ENCODE measurements around the gene ARRB1. TPM values are rescaled to one million over a fixed set of nuclear protein-coding genes. Genes with fewer than 3 reads are reported as not detected.

The ARRB1 gene
- total and polyA plus RNA-seq, 10 of the 15 experiments (the other 5 are each of a cell fraction or from before 2014, with no cell fraction given), result 0.39 to 12.9 (median 1.7) TPM

DNA sequence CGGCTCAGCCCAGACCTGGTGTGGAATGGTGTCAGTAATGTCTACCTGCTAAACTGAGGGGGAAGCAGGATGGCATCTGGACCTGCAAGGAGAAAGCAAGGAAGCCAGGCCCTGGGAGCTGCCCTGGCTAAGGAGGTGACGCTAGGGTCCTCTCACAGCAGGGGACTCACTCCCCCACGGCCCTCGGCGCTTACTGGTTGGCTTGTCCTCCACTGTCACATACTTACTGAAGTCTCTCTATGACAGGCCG is 62.0 kb downstream of the ARRB1 start:
- ATAC-seq (no peak), DNase-seq (ENCODE audit: low read depth, low spot score) (no peak), FAIRE-seq (no peak)
- no peak overlapping the region for H3K27ac ChIP-seq (ENCODE audit: control insufficient read depth, insufficient read depth)
- H3K36me3 ChIP-seq (ENCODE audit: control insufficient read depth in 2 of 2, insufficient read depth in 2 of 2, low read length in 1 of 2), result no peaks in the 10 kb centered on the region; a peak in 1 of 4 replicates
- ChIA-PET RAD21 (ENCODE audit: unreplicated experiment) (no interaction called here), SMC1A (ENCODE audit: uncharacterized antibody, unreplicated experiment) (no interaction called here), POLR2A (interaction anchor here (0.6 kb wide), 1 partner anchor 7 kb away, joined by 3 read pairs; no protein-coding TSS in a partner anchor), CTCF (interaction anchor here (0.8 to 2.8 kb wide), 2 partner anchors 9 to 98 kb away, joined by 3 to 12 read pairs; no protein-coding TSS in a partner anchor)
- no peak overlapping the region for H3K4me3 ChIP-seq
- no peaks in the 10 kb centered on the region for H3K4me1 ChIP-seq (ENCODE audit: control insufficient read depth, insufficient read depth, low read length)
- H3K4me2 ChIP-seq (ENCODE audit: control insufficient read depth, insufficient read depth), result no peak overlapping the region
- WGBS (ENCODE audit: insufficient coverage, insufficient replicate concordance, low lambda C conversion rate, missing lambda C conversion rate), result 39% methylated on average over 6 of the region's 6 CpGs
- intact Hi-C loops (cut with micrococcal nuclease; ENCODE audit: unreplicated experiment) (no loop called here), in situ Hi-C loops (cut with MboI) (no loop called here)
- no peak overlapping the region for H3K9ac ChIP-seq (ENCODE audit: control insufficient read depth, insufficient read depth, low read length)
- H2AFZ ChIP-seq (ENCODE audit: control insufficient read depth, low read depth, low read length), result no peak overlapping the region
- H3K9me3 ChIP-seq (replicated peaks; ENCODE audit: control insufficient read depth, insufficient read depth, low read length), result no peaks in the 10 kb centered on the region
- TF ChIP-seq, protein P1, sequence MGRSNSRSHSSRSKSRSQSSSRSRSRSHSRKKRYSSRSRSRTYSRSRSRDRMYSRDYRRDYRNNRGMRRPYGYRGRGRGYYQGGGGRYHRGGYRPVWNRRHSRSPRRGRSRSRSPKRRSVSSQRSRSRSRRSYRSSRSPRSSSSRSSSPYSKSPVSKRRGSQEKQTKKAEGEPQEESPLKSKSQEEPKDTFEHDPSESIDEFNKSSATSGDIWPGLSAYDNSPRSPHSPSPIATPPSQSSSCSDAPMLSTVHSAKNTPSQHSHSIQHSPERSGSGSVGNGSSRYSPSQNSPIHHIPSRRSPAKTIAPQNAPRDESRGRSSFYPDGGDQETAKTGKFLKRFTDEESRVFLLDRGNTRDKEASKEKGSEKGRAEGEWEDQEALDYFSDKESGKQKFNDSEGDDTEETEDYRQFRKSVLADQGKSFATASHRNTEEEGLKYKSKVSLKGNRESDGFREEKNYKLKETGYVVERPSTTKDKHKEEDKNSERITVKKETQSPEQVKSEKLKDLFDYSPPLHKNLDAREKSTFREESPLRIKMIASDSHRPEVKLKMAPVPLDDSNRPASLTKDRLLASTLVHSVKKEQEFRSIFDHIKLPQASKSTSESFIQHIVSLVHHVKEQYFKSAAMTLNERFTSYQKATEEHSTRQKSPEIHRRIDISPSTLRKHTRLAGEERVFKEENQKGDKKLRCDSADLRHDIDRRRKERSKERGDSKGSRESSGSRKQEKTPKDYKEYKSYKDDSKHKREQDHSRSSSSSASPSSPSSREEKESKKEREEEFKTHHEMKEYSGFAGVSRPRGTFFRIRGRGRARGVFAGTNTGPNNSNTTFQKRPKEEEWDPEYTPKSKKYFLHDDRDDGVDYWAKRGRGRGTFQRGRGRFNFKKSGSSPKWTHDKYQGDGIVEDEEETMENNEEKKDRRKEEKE (IDR thresholded peaks at IDR 0.05), result no peak
- TF ChIP-seq NFIC (IDR thresholded peaks at IDR 0.05; ENCODE audit: low read depth, low read length) (no peak), MYB (IDR thresholded peaks at IDR 0.05; ENCODE audit: borderline replicate concordance, low read depth, low read length) (no peak), IRF4 (IDR thresholded peaks at IDR 0.05; ENCODE audit: low read depth, low read length) (no peak), MTA3 (IDR thresholded peaks at IDR 0.05; ENCODE audit: borderline replicate concordance, low read length) (no peak), SREBF2 (IDR thresholded peaks at IDR 0.05; ENCODE audit: low read length) (no peak), TAF1 (IDR thresholded peaks at IDR 0.05; ENCODE audit: borderline replicate concordance, low read depth, low read length) (no peak), NFXL1 (IDR thresholded peaks at IDR 0.05; ENCODE audit: borderline replicate concordance) (no peak), MEF2A (IDR thresholded peaks at IDR 0.05; ENCODE audit: insufficient read depth, low read depth, low read length) (no peak), KAT2A (conservative IDR thresholded peaks at IDR 0.05; ENCODE audit: control insufficient read depth, low read depth, low read length) (no peak), HDAC2 (IDR thresholded peaks at IDR 0.05) (no peak), RB1 (IDR thresholded peaks at IDR 0.05; ENCODE audit: borderline replicate concordance) (no peak), BRCA1 (IDR thresholded peaks at IDR 0.05; ENCODE audit: low read depth, low read length) (no peak), HDAC6 (IDR thresholded peaks at IDR 0.05; ENCODE audit: unreplicated experiment) (no peak)
- no peaks in the 10 kb centered on the region for H3K27me3 ChIP-seq (replicated peaks in 1 of 2; ENCODE audit: control insufficient read depth in 2 of 2, insufficient read depth in 2 of 2, low read length in 1 of 2)
- no TSS peak for BruUV-seq (replicated peaks)
- no peaks in the 10 kb centered on the region for H4K20me1 ChIP-seq (ENCODE audit: control insufficient read depth, insufficient read depth)
- H3K79me2 ChIP-seq (ENCODE audit: control insufficient read depth, insufficient read depth, low read length), result no peaks in the 10 kb centered on the region

All from GM12878 (cell line).